H9 (cell line): Measurements from ENCODE around the gene ZNF415. TPM values are rescaled to one million over a fixed set of nuclear protein-coding genes. Genes with fewer than 3 reads are reported as not detected.

Source experiments
- DNase-seq: peaks from one replicate; pipeline ENCODE4 v3.0.0-alpha.2; 2017
- H2AFZ ChIP-seq: one replicate; pipeline ENCODE4 v1.6.1; 2013; ENCODE audit warnings: mild to moderate bottlenecking, low read length, control low read depth, moderate library complexity
- H2AK5ac ChIP-seq: 2 replicates; pipeline ENCODE4 v1.6.1; 2013; ENCODE audit warnings: low read length, control low read depth, mixed read lengths; ENCODE audit not compliant: insufficient read length
- H2BK120ac ChIP-seq: one replicate; pipeline ENCODE4 v1.6.1; 2013; ENCODE audit warnings: low read depth, mild to moderate bottlenecking, low read length, control low read depth, inconsistent platforms; ENCODE audit not compliant: poor library complexity, severe bottlenecking
- H2BK12ac ChIP-seq: 2 replicates; pipeline ENCODE4 v1.6.1; 2013; ENCODE audit warnings: low read length, control low read depth, mixed read lengths, low read depth; ENCODE audit not compliant: insufficient read length
- H2BK15ac ChIP-seq: 2 replicates; pipeline ENCODE4 v1.6.1; 2013; ENCODE audit warnings: low read depth, low read length, control low read depth
- H2BK20ac ChIP-seq: one replicate; pipeline ENCODE4 v1.6.1; 2013; ENCODE audit warnings: low read depth, mild to moderate bottlenecking, low read length, control low read depth, inconsistent platforms; ENCODE audit not compliant: poor library complexity, severe bottlenecking
- H2BK5ac ChIP-seq: 2 replicates; pipeline ENCODE4 v1.6.1; 2013; ENCODE audit warnings: low read length, control low read depth, mixed read lengths; ENCODE audit not compliant: insufficient read length
- H3K14ac ChIP-seq: 2 replicates; pipeline ENCODE4 v1.6.1; 2013; ENCODE audit warnings: low read length, control low read depth; ENCODE audit not compliant: insufficient read depth
- H3K18ac ChIP-seq: 2 replicates; pipeline ENCODE4 v1.6.1; 2013; ENCODE audit warnings: low read depth, mild to moderate bottlenecking, mixed read lengths, low read length, control low read depth; ENCODE audit not compliant: insufficient read length
- H3K23ac ChIP-seq: 2 replicates; pipeline ENCODE4 v1.6.1; 2013; ENCODE audit warnings: low read length, control low read depth, mixed read lengths, low read depth; ENCODE audit not compliant: insufficient read length
- H3K23me2 ChIP-seq: 2 replicates; pipeline ENCODE4 v1.6.1; 2013; ENCODE audit warnings: low read depth, mild to moderate bottlenecking, mixed read lengths, low read length, control low read depth; ENCODE audit not compliant: insufficient read length, poor library complexity, severe bottlenecking
- H3K27ac ChIP-seq: 2 replicates; pipeline ENCODE4 v1.5.1; 2013; ENCODE audit warnings: low read length, control low read depth, mixed read lengths, low read depth; ENCODE audit not compliant: insufficient read length
- H3K27me3 ChIP-seq: 2 replicates; pipeline ENCODE4 v1.6.1; 2013; ENCODE audit warnings: low read length, control low read depth, inconsistent platforms; ENCODE audit not compliant: insufficient read depth
- H3K4ac ChIP-seq: 2 replicates; pipeline ENCODE4 v1.6.1; 2013; ENCODE audit warnings: low read depth, mild to moderate bottlenecking, control low read depth, inconsistent platforms, low read length, moderate library complexity
- H3K4me1 ChIP-seq: 2 replicates; pipeline ENCODE4 v1.6.1; 2013; ENCODE audit warnings: low read length, control low read depth, inconsistent platforms; ENCODE audit not compliant: insufficient read depth
- H3K4me2 ChIP-seq: 2 replicates; pipeline ENCODE4 v1.6.1; 2013; ENCODE audit warnings: low read length, control low read depth, mixed read lengths; ENCODE audit not compliant: insufficient read length, insufficient read depth
- H3K56ac ChIP-seq: 2 replicates; pipeline ENCODE4 v1.6.1; 2013; ENCODE audit warnings: low read depth, mild to moderate bottlenecking, mixed read lengths, low read length, control low read depth; ENCODE audit not compliant: insufficient read length
- H3K79me1 ChIP-seq: 2 replicates; pipeline ENCODE4 v1.6.1; 2013; ENCODE audit warnings: low read depth, mild to moderate bottlenecking, moderate library complexity, low read length, control low read depth, inconsistent platforms; ENCODE audit not compliant: insufficient read depth, poor library complexity, severe bottlenecking
- H3K79me2 ChIP-seq: 2 replicates; pipeline ENCODE4 v1.6.1; 2013; ENCODE audit warnings: low read length, control low read depth, inconsistent platforms; ENCODE audit not compliant: insufficient read depth
- H3K9ac ChIP-seq: 2 replicates; pipeline ENCODE4 v1.6.1; 2013; ENCODE audit warnings: low read length, control low read depth, mixed read lengths; ENCODE audit not compliant: insufficient read length; ENCODE audit errors: extremely low read depth
- H3K9me3 ChIP-seq: one replicate; pipeline ENCODE4 v1.6.1; 2013; ENCODE audit warnings: low read depth, low read length, inconsistent platforms; ENCODE audit not compliant: control insufficient read depth
- H3T11ph ChIP-seq: one replicate; pipeline ENCODE4 v1.6.1; 2013; ENCODE audit warnings: mild to moderate bottlenecking, low read length, control low read depth, inconsistent platforms
- H4K20me1 ChIP-seq: one replicate; pipeline ENCODE4 v1.6.1; 2013; ENCODE audit not compliant: control insufficient read depth, insufficient read length, insufficient read depth
- H4K5ac ChIP-seq: 2 replicates; pipeline ENCODE4 v1.6.1; 2013; ENCODE audit warnings: low read depth, mild to moderate bottlenecking, mixed read lengths, low read length, control low read depth; ENCODE audit not compliant: insufficient read length
- H4K8ac ChIP-seq: replicated peaks from 2 replicates; pipeline ENCODE4 v1.6.1; 2013; ENCODE audit warnings: low read length, control low read depth, mixed read lengths, low read depth; ENCODE audit not compliant: insufficient read length
- H4K91ac ChIP-seq: 2 replicates; pipeline ENCODE4 v1.6.1; 2013; ENCODE audit warnings: low read depth, mild to moderate bottlenecking, moderate library complexity, mixed read lengths, low read length, control low read depth; ENCODE audit not compliant: insufficient read length
- H3K27ac Mint-ChIP-seq, 3 experiments: 2 replicates in 2 of 3; 3 replicates in 1 of 3; pipeline ENCODE4 v1.8.0; 2020 to 2021; ENCODE audit warnings: mixed read lengths in 3 of 3, mild to moderate bottlenecking in 1 of 3, moderate library complexity in 1 of 3
- H3K27me3 Mint-ChIP-seq: 2 replicates; pipeline ENCODE4 v1.8.0; 2021; ENCODE audit warnings: low read depth, mild to moderate bottlenecking, moderate library complexity, mixed read lengths
- H3K36me3 Mint-ChIP-seq, 3 experiments: 2 replicates in 2 of 3; 3 replicates in 1 of 3; pipeline ENCODE4 v1.8.0; 2020 to 2021; ENCODE audit warnings: low read depth in 3 of 3, mixed read lengths in 3 of 3; ENCODE audit not compliant: insufficient read depth in 1 of 3
- H3K4me1 Mint-ChIP-seq, 2 experiments: 2 replicates each; pipeline ENCODE4 v1.8.0; 2020; ENCODE audit warnings: mixed read lengths in 2 of 2
- H3K4me3 Mint-ChIP-seq, 2 experiments: 2 replicates in 1 of 2; 3 replicates in 1 of 2; pipeline ENCODE4 v1.8.0; 2020 to 2021; ENCODE audit warnings: mild to moderate bottlenecking in 2 of 2, mixed read lengths in 2 of 2, moderate library complexity in 1 of 2
- H3K9me3 Mint-ChIP-seq, 2 experiments: 2 replicates in 1 of 2; 3 replicates in 1 of 2; pipeline ENCODE4 v1.8.0; 2020; ENCODE audit warnings: mild to moderate bottlenecking in 2 of 2, mixed read lengths in 2 of 2, moderate library complexity in 1 of 2
- CTCF ChIP-seq: fragments of 200-600 bp; sonication (generic); conservative IDR thresholded peaks from 3 replicates; pipeline ENCODE4 v1.8.0; 2021; ENCODE audit warnings: antibody characterized with exemption, mild to moderate bottlenecking
- WGBS: extraction: QIAGEN DNeasy Blood & Tissue Kit; methylation state at CpG from one replicate; pipeline ENCODE4 v1.1.7; 2013; ENCODE audit warnings: missing lambda C conversion rate, low lambda C conversion rate, mixed read lengths; ENCODE audit not compliant: insufficient read length; ENCODE audit errors: extremely low coverage; 5-methylcytosine and 5-hydroxymethylcytosine counted together
- total RNA-seq: library from RNA; stranded (reverse); gene quantifications from 2 replicates; pipeline ENCODE4 v1.2.1, GENCODE V29; 2021

Gene ZNF415
- total RNA-seq, 1 experiment from 2014 or later: 12.3 TPM

GRCh38 chr19:53109527-53109926 lies 23.2 kb downstream of the ZNF415 start:
- Histone ChIP-seq H3K14ac (no peak overlapping the region), H3T11ph (no peak overlapping the region), H3K4me1 (no peaks in the 10 kb centered on the region), H2BK120ac (no peak overlapping the region), H3K4me2 (no peak overlapping the region), H2AFZ (no peak overlapping the region), H3K79me1 (no peaks in the 10 kb centered on the region), H4K8ac (no peak overlapping the region), H3K27me3 (no peaks in the 10 kb centered on the region), H4K20me1 (no peaks in the 10 kb centered on the region), H3K27ac (no peak overlapping the region), H3K23ac (no peak overlapping the region), H3K79me2 (no peaks in the 10 kb centered on the region), H2BK15ac (no peak overlapping the region), H3K56ac (no peak overlapping the region), H3K23me2 (no peaks in the 10 kb centered on the region), H2AK5ac (no peak overlapping the region), H3K9ac (no peak overlapping the region), H3K18ac (no peak overlapping the region), H4K91ac (no peak overlapping the region), H4K5ac (no peak overlapping the region), H2BK12ac (no peak overlapping the region), H2BK20ac (no peak overlapping the region), H2BK5ac (no peak overlapping the region), H3K9me3 (no peaks in the 10 kb centered on the region), H3K4ac (no peak overlapping the region)
- Mint-ChIP-seq H3K4me1 (no peaks in the 10 kb centered on the region), H3K27ac (no peak overlapping the region), H3K9me3 (no peaks in the 10 kb centered on the region; a peak in 1 of 5 replicates), H3K36me3 (peaks cover 22 to 39% (median 31%) of the 10 kb centered on the region in 3 experiments), H3K27me3 (peaks cover 7% of the 10 kb centered on the region), H3K4me3 (no peak overlapping the region)
- no CpG with 5 or more reads among the region's 5 CpGs for WGBS
- TF ChIP-seq CTCF: no peak
- no peak for DNase-seq
